Stimulated activated CD4-positive, alpha-beta T cell treated with anti-CD3 and anti-CD28 coated beads, Interleukin-12 subunit alpha, Interleukin-12 subunit beta, amount 100 ng/mL, for 24 hours (primary cell): ENCODE data around the gene NT5C1A.
A peak's percentile ranks its signal among the peaks of the same experiment; 100 is the strongest.

ENCODE experiments used
- DNase-seq, 2 experiments: peaks; one replicate each; pipeline ENCODE4 v3.0.0-alpha.2; 2020; ENCODE audit warnings: low read depth in 2 of 2

The NT5C1A gene

GRCh38 chr1:39659538-39659937, 12.4 kb downstream of the NT5C1A start:
- DNase-seq, result no peak

DNA sequence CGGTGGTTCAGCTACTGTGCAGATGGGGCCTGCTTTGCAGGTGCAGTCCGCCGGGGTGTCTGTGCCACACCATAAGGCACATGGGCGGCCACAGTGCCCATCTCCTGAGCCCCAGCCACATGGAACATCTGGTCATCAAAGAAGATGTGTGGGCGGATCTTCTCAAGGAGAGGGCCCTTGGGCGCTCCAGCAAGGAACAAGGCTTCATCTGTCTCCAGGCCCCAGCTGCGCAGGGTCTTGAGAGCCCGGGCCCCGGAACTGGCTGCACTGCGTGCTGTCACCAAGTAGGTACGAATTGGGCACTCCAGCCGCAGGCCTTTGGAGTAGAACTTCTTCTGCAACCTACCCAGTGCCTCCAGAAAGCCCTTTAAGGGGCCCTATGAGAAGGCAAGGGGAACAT, 12.8 kb downstream of the NT5C1A start:
- no peak for DNase-seq

DNA sequence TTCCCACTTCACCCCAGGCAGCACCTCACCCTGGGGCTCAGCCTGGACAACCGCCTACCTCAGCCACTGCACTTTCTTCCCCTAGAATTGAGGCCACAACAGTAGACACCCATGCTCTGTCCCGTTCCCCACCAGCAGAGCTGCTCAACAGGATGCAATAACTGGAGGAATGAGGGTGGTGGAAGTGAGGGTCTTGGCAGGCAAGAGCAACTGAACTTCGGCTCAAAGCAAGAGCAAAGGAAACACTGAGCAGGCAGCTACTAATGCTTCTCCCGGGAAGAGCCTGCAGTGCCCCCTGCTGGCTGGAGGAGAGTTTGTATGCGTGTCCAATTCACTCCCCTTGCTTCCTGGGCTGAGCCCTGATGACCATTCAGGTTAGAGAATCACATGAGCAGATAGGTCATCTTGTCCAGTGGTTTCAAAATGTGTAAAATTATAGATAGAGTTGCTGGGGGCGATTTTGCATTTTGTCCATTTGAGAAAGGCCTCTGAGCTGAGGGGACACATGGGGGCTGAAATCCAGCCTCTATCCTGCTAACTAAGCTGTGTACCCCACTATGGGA, 13.9 kb downstream of the NT5C1A start:
- peak; percentile 29 to 64 for DNase-seq

DNA sequence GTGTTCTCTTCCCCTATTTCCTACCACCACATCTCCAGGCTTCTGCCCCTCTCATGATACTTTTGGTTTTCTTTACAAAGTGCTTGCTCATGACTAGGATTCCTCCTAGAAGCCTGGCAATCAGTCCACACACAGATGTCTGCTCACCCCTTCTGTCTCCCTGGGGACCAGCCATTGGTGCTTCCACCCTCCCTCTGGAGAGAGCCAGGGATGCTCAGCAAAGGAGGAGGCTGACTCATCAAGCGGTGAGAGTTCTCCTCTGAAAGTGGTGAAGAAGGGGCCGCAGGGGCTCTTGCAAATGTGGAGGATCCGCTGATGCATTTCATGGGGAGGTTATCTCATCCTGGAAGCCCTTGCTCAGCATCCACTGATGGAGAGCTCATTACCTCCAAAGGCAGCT, 14.5 kb downstream of the NT5C1A start:
- no peak for DNase-seq

DNA sequence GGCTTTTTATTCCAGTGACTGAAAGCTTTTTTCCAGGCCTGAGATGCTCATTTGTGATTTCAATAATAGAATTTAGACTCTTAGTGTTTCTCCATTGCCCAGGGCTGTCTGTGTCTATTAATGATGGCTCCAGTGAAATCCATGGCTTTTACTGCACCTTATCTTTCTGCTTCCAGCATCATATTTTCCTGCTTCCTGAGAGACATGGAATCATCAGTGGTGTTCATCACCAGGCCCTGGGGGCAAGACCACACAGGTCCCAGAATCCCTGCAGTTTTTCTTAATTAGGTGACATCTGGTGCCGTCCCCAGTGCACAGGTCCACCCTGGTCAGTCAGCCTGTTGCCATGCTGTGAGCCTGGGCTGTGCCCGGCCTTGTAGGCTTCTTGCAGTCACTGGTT, 15.5 kb downstream of the NT5C1A start:
- no peak for DNase-seq

DNA sequence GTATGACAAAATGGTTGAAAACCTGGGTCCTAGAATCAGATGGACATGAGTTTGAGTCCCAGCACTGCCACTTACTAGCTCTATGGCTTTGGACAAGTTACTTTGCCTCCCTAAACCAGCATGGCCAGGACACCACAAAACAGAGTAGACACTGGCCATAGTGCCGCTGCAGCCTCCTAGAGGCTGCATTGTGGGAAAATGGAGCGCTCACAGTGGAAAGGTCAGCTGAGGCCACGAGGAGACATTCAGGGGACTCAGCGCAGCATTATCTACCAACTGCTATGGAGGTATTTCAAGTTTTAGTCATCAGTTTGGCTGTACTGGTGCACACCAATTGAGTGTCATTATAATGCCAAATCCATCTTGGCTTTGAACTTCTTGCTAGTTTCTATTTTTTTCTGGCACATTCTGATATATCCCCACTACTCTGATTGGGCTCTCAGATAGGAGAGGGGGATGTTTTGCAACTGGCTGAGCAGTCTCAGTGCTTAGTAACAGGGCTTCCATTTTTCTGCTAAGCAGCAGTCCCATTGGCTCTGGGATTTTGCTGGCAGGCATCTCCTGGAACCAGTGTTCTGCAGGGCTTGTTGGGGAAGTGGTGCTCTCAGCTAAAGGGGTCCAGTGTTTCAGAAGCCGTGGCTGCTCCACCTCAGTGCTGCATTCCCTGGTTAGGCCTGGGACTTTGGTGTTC, 16.2 kb downstream of the NT5C1A start:
- DNase-seq, result no peak

GRCh38 chr1:39654291-39654690, 17.6 kb downstream of the NT5C1A start:
- no peak for DNase-seq

- DNase-seq, result peak; percentile 48 to 67
Measured at GRCh38 chr1:39653546-39654031, 18.3 kb downstream of the NT5C1A start.

GRCh38 chr1:39652554-39652953, 19.4 kb downstream of the NT5C1A start:
- DNase-seq, result no peak

DNA sequence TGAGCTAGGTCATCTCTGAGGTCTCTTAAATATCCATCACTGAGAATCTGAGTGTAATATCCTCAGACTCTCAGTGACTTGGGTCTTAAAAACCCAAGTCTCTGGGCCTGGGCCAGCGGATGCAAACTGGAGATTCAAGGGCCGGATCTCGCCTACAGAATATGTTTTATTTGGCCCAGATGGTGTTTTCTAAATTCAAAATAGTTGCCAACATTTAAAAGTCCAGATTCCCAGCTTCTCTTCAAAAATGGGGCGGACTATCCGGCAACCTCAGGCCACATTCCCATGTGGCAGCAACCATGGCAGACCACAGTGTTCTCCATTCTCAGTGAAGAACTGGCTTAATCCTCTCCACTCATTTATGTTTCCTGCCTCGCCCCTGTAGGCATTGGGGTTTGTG, 19.8 kb downstream of the NT5C1A start:
- DNase-seq, result no peak

GRCh38 chr1:39650431-39650830, 21.5 kb downstream of the NT5C1A start:
- no peak for DNase-seq

GRCh38 chr1:39649636-39650185, 22.2 kb downstream of the NT5C1A start:
- DNase-seq, result no peak

GRCh38 chr1:39648496-39648895, 23.4 kb downstream of the NT5C1A start:
- DNase-seq, result no peak

DNA sequence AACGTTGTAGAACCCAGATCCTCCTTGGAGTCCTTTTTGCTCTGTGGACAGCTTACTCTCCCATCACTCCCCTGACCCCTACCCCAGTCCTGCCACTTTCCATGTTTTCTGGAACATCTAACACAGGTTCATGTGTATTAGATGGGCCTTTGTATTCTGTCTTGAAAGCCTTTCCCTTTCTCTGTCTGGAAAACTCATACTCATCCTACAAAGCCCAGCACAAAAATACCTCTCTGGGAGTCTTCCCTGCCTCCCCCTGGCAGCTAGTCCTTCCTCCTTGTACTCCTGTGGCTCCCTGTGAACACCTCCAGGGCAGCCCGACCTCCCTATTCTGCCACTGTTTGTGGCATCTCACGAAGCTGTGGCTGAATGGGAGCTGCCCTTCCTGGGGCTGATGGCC, 24.7 kb downstream of the NT5C1A start:
- DNase-seq, result no peak

- no peak for DNase-seq
Measured at GRCh38 chr1:39646232-39647081, 25.4 kb downstream of the NT5C1A start.

DNA sequence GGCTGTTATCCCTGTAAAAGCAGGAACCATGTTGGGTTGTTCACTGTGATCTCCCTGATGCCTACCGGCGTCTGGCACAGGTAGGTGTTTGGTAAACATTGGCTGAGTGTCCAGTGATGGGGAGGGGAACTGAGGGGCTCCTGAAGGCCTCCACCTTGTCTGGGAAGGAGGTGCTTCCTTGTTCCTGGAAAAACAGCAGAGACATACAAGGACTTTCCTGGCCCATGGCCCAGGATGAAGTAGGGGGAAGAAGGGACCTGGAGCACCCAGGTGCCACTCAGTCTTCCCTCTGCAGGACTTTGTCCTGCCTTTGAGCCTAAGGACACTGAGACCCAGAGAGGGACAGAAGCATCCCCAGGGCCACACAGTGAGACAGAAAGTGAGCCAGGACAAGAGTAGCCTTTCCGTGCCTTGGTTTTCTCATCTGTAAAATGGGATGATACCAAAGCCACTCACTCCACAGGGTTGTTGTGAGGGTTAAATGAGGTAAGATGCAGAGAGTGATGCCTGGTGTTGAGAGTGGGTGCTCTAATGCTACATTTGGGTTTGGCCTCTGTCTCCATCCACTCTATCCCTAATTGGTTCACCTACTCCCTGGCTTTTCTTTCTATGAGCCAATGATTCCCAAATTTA, 26.4 kb downstream of the NT5C1A start:
- DNase-seq, result no peak

DNA sequence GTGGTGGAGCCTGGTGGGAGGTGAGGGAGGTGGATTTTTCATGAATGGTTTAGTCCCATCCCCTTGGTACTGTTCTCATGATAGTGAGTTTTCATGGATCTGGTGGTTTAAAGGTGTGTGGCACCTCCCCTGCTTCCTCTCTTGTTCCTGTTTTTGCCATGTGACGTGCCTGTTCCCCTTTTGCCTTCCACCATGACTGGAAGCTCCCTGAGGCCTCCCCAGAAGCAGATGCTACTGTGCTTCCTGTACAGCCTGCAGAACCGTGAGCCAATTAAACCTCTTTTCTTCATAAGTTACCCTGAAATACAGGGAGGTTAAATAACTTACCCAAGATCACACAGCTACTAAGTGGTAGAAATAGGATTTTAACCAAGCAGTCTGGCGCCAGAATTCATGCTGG, 28.2 kb downstream of the NT5C1A start:
- no peak for DNase-seq

DNA sequence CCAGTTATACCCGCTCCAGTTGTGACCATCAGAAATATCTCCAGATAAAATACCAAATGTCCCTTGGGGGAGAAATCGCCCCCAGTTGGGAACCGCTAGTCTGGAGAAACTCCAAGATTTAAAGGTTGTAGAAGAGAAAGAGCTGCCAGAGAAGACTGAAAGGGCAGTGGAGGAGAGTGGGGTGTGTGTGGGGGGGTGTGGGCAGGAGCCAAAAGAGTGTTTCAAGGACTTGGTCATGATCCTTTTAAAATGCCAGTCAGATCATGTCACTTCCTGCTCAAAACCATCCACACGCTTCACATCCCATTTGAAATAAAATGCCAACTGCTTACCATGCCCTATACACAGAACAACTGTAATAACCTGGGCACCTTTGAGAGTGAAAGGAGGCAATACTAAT, 29.1 kb downstream of the NT5C1A start:
- no peak for DNase-seq

- no peak for DNase-seq
Measured at GRCh38 chr1:39640861-39641260, 31.0 kb downstream of the NT5C1A start.

- DNase-seq, result peak; percentile 42 to 77
Measured at GRCh38 chr1:39639305-39640130, 32.4 kb downstream of the NT5C1A start, which contains the start of gene HEYL. Gene HEYL, minus strand, starts transcription at chr1:39639643. Its CDS starts 18 bp downstream, at chr1:39639625.

- no peak for DNase-seq
Measured at GRCh38 chr1:39638965-39639304, 33.0 kb downstream of the NT5C1A start.
